Measurements from ENCODE around the gene CS.
A peak's percentile ranks its signal among the peaks of the same experiment; 100 is the strongest.
"Not testable (repeated sequence)": the region's sequence is repeated elsewhere in the genome, so short reads cannot be mapped to it uniquely, and the experiment has no call there.

CS gene
- 69.5 to 92.9 reads per million in 2 donors for total RNA-seq

DNA sequence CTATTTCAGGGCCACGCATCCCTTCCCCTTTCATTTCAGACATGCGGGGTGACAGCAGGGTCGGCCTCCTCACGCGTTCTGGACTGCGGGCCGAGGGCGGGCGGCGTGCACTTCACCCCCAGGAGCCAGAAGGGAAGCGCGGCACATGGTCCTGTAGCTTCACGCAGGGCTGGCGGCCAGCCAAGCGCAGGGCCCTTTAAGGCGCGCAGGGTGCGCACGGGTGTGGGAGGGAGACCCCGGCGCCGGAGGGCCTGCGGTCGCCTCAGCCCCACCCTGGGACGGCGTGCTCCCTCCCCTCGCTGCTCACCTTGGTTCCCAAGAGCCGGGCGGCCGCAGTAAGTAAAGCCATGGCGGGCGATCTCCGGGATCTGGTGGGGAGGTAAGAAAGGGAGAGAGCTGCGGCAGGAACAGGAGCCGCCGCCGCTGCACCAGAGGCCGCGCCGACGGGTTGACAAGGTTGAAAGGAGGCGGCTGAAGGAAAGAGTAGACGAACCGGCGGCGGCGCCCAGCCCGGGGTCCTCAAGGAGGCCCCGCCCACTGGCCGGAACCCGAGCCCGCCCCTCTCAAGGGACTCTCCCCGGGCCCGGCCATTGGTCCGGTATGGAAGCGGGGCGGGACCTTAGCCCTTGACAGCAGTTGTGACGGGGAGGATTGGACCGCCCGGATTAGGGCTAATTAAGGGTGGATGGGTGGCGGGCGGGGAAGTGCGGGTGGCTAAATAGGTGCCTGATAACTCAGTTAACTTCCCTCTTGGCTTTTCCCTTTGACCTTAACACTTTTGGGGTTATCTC lies at the start of gene CS:
Gene CS (minus strand): TSS at position 478 of the 791 bp plus-strand sequence. CDS start 129 bp downstream, at position 349.
- peak; percentile 98 to 99 (median 99) for DNase-seq

DNA sequence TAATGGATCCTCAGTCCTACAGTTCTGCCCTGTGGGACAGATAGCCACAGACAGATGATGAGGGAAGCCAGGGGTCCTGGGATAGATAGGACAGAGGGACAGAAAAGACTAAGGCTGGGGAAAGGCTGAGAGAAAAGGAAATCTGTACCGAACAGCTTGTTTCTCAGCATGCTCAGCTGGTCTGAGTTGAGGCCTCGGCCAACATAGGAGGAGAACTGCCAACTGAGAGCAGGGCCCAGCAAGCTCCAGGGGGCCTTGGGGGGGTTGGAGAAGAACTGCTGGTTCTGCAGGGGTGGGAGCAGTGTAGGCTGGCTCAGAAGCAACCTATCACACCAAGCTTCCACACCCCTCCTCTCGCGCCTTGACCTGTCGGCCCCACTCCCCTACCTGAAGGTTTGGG lies 48.6 kb upstream of the CS start:
- DNase-seq = no peak

DNA sequence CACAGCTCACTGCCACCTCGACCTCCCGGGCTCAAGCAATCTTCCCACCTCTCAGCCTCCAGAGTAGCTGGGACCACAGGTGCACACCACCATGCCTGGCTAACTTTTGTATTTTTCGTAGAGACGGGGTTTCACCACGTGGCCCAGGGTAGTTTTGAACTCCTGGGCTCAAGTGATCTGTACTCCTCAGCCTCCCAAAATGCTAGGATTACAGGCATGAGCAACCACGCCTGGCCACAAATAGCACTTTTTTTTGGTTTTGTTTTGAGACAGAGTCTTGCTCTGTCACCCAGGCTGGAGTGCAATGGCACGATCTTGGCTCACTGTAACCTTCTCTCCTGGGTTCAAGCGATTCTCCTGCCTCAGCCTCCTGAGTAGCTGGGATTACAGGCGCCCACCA lies 47.1 kb upstream of the CS start:
- DNase-seq = not testable (repeated sequence)

DNA sequence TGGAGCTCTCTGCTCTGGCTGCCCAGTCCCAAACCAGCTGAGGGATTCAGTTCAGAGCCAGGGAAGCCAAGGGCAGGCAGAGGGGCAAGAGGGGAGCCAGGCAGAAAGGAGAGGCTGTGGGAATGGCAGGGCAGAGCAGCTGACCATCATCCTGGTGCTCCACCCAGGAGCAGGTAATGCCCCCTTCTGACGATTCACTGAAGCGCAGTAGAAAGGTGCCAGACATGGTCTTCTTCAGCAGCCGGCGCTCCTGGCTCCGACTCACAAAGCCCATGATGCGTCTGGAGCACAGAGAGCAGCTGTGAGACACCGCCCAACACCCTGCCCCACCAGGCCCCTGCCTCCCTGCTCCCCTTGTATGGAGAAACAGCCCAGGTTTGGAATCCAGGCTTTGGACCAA lies 46.5 kb upstream of the CS start:
- no peak for DNase-seq

- not testable (repeated sequence) for DNase-seq
These were observed 42.2 kb upstream of the CS start for GRCh38 chr12:56342290-56342689.

GRCh38 chr12:56341616-56342015 lies 41.5 kb upstream of the CS start:
- DNase-seq = no peak

- DNase-seq = no peak
These were observed 39.0 kb upstream of the CS start for GRCh38 chr12:56339158-56339422.

DNA sequence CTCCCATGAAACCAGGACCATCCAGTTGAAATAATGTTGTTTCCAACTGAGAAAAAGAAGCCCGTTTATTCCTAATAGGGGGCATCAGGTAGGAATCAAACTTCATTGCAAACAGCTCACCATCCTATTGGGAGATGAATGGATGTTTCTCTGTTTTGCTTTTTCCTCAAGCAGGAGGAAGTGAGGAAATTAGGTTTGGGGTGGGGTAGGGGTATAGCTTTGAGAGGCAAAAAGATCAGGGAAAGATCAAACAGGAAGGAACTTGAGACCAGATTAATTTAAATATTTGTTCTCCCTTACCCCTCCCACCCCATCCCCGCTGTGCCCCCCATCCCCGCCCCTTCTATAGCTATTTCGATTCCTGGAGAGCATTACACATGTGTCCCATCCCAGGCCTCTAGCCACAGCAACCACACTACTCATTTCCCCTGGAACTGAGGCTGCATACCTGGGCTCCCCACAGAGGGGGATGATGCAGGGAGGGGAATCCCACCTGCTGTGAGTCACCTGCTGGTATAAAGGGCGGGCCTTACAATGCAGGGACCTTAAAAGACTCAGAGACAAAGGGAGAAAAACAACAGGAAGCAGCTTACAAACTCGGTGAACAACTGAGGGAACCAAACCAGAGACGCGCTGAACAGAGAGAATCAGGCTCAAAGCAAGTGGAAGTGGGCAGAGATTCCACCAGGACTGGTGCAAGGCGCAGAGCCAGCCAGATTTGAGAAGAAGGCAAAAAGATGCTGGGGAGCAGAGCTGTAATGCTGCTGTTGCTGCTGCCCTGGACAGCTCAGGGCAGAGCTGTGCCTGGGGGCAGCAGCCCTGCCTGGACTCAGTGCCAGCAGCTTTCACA lies 38.4 kb upstream of the CS start, which contains the start of gene IL23A:
Gene IL23A (plus strand): TSS at position 577 of the 850 bp plus-strand sequence. CDS start 161 bp downstream, at position 738.
- peak; percentile 39 to 85 (median 80) for DNase-seq

DNA sequence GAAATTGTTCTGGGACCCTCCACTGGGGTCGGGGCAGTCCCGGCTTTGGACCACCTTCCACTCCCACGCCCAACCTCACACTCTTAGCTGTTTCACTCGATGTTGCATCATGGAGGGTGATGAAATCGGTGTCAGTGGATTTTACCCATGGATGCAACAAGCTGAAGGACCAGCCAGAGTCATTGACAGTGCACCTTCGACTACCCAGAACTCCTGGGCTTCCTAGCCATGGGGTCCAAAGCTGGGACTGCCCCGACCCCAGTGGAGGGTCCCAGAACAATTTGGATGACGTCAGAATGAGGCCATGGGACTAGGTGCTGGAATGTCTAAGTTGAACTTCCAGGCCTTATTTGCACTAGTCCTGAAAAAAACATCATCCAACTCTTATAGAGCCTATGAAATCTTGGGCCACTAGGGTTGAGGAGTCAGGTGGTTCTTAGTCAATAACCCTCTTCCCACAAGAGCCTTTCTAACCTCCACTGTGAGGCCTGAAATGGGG lies 37.7 kb upstream of the CS start:
- no peak for DNase-seq

DNA sequence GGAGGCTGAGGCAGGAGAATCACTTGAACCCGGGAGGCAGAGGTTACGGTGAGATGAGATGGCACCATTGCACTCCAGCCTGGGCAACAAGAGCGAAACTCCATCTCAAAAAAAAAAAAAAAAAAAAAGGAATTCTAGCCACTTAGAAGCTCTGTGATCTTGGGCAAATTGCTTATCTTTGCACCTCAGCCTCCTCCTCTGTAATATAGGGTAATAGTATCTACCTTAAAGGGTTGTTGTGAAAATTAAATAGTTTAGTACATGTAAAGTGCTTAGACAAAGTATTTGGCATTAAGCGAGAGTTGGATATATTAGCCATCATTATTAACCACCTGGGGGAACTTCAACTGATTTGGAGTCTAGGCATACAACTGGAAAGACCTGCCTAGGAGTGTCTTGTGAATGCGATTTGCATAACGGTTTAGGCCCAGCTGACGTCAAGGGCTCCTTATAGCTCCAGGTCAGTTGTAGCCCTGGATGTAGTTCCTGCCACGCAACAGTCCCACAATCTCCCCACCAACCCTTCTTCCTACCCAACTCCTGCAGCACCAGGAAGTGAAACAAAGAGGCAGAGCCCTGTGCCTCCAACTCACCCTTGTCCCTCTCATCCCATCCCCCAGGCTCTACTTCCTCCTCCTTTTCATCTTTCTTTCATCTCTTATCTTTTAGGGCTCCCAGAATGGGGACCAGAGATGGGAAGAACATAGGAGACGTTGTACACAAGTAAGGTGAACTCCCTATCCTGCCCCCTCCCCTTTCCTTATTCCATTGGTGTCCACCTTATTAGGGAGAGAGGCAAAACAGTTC lies 36.4 kb upstream of the CS start:
- DNase-seq = no peak

DNA sequence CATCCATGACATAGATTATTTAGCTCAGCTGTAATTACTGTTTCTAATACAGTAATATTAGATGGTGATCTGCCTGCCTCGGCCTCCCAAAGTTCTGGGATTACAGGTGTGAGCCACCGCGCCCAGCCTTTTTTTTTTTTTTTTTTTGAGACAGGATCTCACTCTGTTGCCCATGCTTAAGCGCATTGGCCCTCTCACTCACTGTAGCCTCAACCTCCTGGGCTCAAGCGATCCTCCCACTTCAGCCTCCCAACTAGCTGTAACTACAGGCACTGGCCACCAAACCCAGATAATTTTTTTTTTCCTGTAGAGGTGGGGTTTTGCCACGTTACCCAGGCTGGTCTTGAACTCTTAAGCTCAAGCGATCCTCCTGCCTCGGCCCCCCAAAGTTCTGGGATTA lies 35.4 kb upstream of the CS start:
- not testable (repeated sequence) for DNase-seq

GRCh38 chr12:56334490-56334793 lies 34.3 kb upstream of the CS start:
- DNase-seq = no peak

GRCh38 chr12:56333679-56334489 lies 33.8 kb upstream of the CS start, which contains the start of gene PAN2:
Gene PAN2 (minus strand): TSS chr12:56334000. CDS start chr12:56333094, 906 bp downstream.
- DNase-seq = peak; percentile 71 to 98 (median 88)

GRCh38 chr12:56333197-56333678 lies 33.1 kb upstream of the CS start:
- peak in 1 of 5 experiments; percentile 8 for DNase-seq

GRCh38 chr12:56332512-56333196 lies 32.5 kb upstream of the CS start:
- DNase-seq = no peak

GRCh38 chr12:56330936-56331490 lies 30.9 kb upstream of the CS start:
- DNase-seq = no peak

- no peak for DNase-seq
These were observed 26.4 kb upstream of the CS start for GRCh38 chr12:56326533-56326932.

- no peak for DNase-seq
These were observed 26.0 kb upstream of the CS start for GRCh38 chr12:56326126-56326525.

- DNase-seq = no peak
These were observed 24.1 kb upstream of the CS start for GRCh38 chr12:56324206-56324605.

DNA sequence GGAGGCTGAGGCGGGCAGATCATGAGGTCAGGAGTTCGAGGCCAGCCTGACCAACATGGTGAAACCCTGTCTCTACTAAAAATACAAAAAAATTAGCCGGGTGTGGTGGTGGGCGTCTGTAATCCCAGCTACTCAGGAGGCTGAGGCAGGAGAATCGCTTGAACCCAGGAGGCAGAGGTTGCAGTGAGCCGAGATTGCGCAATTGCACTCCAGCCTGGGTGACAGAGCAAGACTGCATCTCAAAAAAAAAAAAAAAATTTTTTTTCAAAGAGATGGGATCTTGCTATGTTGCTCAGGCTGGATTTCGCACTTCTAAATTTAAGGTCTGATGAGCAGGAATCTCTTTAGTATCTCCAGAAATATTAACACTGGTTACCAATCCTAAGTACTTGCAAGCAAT lies 21.5 kb upstream of the CS start:
- DNase-seq = not testable (repeated sequence)

- no peak for DNase-seq
These were observed 20.9 kb upstream of the CS start for GRCh38 chr12:56321027-56321426.

Measured in T-helper 2 cell (primary cell).